Measurements from ENCODE around the gene PDZD4. TPM values are rescaled to one million over a fixed set of nuclear protein-coding genes. Genes with fewer than 3 reads are reported as not detected.

The PDZD4 gene
- total RNA-seq, 4 donors from 2014 or later, result 2.0 to 6.6 (median 4.2) TPM

DNA sequence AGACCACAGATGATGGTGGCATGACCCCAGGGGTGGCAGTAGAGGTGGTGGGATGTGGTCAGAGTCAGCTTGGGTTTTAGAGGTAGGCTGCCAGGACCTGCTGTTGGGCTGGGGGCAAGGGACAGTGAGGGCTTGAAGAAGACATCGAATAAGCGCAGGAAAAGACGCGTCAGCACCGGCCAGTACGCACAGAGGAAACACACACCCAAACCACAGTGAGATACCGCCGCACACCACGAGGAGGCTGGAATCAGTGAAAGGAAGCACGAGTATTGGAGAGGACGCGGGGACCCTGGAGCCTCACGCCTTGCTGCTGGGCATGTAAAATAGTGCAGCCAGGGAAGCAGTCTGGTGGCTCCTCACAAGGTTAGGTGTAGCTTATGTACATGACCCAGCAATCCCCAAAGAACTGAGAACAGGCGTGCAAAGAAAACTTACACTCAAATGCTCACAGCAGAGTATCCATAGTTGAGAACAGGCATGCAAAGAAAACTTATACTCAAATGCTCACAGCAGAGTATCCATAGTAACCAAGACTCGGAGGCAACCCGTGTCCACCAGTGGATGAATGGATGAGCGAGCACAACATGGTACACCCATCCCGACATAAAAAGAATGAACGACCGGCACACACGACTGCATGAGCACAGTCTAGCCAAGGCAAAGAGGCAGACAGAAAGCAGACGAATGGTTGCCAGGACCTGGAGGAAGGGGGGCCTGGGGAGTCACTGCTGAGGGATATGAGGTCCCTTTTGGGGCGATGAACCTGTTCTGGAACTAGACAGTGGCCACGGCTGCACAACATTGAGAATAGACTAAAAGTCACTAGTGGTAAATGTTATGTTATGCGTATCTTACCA lies 13.3 kb downstream of the PDZD4 start:
- Histone ChIP-seq H3K27me3 (no peaks in the 10 kb centered on the region), H3K9me3 (no peaks in the 10 kb centered on the region), H3K4me1 (peaks cover 0 to 9% (median 3%) of the 10 kb centered on the region in 4 donors), H3K27ac (no peak overlapping the region), H3K4me3 (no peak overlapping the region), H3K36me3 (no peaks in the 10 kb centered on the region)
- TF ChIP-seq, protein P1, sequence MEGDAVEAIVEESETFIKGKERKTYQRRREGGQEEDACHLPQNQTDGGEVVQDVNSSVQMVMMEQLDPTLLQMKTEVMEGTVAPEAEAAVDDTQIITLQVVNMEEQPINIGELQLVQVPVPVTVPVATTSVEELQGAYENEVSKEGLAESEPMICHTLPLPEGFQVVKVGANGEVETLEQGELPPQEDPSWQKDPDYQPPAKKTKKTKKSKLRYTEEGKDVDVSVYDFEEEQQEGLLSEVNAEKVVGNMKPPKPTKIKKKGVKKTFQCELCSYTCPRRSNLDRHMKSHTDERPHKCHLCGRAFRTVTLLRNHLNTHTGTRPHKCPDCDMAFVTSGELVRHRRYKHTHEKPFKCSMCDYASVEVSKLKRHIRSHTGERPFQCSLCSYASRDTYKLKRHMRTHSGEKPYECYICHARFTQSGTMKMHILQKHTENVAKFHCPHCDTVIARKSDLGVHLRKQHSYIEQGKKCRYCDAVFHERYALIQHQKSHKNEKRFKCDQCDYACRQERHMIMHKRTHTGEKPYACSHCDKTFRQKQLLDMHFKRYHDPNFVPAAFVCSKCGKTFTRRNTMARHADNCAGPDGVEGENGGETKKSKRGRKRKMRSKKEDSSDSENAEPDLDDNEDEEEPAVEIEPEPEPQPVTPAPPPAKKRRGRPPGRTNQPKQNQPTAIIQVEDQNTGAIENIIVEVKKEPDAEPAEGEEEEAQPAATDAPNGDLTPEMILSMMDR (IDR thresholded peaks at IDR 0.05), result no peak
- TF ChIP-seq POLR2AphosphoS5 (IDR thresholded peaks at IDR 0.05) (no peak), EP300 (IDR thresholded peaks at IDR 0.05; ENCODE audit: low read depth) (no peak), POLR2A (IDR thresholded peaks at IDR 0.05) (no peak)
- no peak for DNase-seq
- intact Hi-C loops (cut with DNase I; ENCODE audit: low total_unique reads) (no loop called here), in situ Hi-C loops (cut with MboI; ENCODE audit: low pct_ligation_motif_present in 1 of 4, low pct_unique_long_range_greater_than_20kb in 1 of 4, low sequenced_read_pairs in 3 of 4) (loop anchor here in 1 of 4 donors (25.0 kb wide), 1 partner anchor 95 kb away; the partner anchor contains the start of gene AVPR2)
- WGBS, 2 donors (ENCODE audit: low coverage in 1 of 2), result 60 to 86% methylated on average over 1 to 25 of the region's 25 CpGs

DNA sequence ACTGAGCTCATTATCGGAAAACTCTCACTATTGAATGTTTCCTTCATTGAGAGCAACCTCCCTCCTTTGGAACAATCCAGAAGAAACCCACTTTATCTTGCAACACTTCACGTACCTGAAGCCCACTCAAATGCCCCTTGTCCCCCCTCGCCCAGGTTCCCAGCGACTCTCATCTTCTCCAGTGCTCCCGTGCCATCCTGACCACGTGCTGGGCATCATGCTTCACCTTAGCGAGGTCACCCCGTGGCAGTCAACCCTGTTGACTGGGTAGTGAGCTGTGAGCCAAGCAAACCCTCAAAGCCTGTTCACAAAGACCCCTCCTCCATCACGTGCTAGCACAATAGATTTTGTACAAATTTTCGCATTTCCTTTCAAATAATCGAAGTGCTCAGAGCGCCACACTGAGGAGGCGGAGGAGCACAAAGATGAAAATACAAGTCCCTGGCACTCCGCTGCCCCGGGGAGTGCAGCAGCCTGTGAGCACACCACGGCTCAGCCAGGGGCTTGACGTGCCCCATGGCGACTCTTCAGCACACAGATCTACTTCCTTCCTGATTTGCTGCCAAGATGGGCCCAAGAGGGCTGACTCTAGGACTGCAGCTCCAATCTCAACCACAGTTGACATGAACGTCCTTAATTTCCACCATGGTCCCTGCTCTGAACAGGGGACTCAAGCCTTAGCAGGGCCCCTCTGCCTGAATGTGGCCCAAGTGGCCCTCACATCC lies 15.6 kb downstream of the PDZD4 start:
- Histone ChIP-seq H3K4me3 (no peak overlapping the region), H3K27ac (no peak overlapping the region), H3K36me3 (no peaks in the 10 kb centered on the region), H3K27me3 (no peaks in the 10 kb centered on the region), H3K9me3 (no peaks in the 10 kb centered on the region), H3K4me1 (peaks cover 0 to 9% (median 3%) of the 10 kb centered on the region in 4 donors)
- intact Hi-C loops (cut with DNase I; ENCODE audit: low total_unique reads) (no loop called here), in situ Hi-C loops (cut with MboI; ENCODE audit: low pct_ligation_motif_present in 1 of 4, low pct_unique_long_range_greater_than_20kb in 1 of 4, low sequenced_read_pairs in 3 of 4) (loop anchor here in 1 of 4 donors (25.0 kb wide), 1 partner anchor 98 kb away; the partner anchor contains the start of gene AVPR2)
- no peak for DNase-seq
- TF ChIP-seq, protein P1 (IDR thresholded peaks at IDR 0.05), result no peak
- TF ChIP-seq POLR2AphosphoS5 (IDR thresholded peaks at IDR 0.05) (no peak), POLR2A (IDR thresholded peaks at IDR 0.05) (no peak)
- WGBS, 2 donors (ENCODE audit: low coverage in 1 of 2), result 71% methylated on average over 19 of the region's 19 CpGs; no CpG with 5 or more reads in 1 of the 2 donors

DNA sequence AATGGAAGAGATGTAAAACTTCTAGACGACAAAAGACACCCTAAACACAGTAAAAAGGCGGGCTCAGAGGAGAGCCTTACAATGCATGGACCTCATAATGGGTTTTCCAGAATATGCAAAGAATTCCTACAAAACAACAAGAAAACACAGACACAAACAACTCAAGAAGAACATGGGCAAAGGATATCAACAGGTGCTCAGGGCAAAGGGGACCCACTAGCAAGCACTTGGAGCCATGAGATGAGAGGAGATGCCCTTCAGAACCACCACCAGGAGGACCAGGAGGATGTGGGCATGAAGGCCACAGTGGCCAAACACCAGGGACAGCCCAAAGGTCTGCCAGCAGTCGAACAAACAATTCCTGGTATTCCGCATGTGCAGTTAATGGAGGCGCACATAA lies 17.2 kb downstream of the PDZD4 start:
- Histone ChIP-seq H3K9me3 (no peaks in the 10 kb centered on the region), H3K4me1 (no peaks in the 10 kb centered on the region), H3K27ac (no peak overlapping the region), H3K4me3 (no peak overlapping the region), H3K36me3 (no peaks in the 10 kb centered on the region), H3K27me3 (no peaks in the 10 kb centered on the region)
- in situ Hi-C loops (cut with MboI; ENCODE audit: low pct_ligation_motif_present in 1 of 4, low pct_unique_long_range_greater_than_20kb in 1 of 4, low sequenced_read_pairs in 3 of 4), result loop anchor here in 1 of 4 donors (25.0 kb wide), 1 partner anchor 99 kb away; the partner anchor contains the start of gene AVPR2
- 83% methylated on average over 5 of the region's 5 CpGs; no CpG with 5 or more reads in 1 of the 2 donors for WGBS, 2 donors (ENCODE audit: low coverage in 1 of 2)
- DNase-seq, result no peak
- intact Hi-C loops (cut with DNase I; ENCODE audit: low total_unique reads), result no loop called here
- TF ChIP-seq, protein P1 (IDR thresholded peaks at IDR 0.05), result no peak
- TF ChIP-seq EP300 (IDR thresholded peaks at IDR 0.05; ENCODE audit: low read depth) (no peak), POLR2AphosphoS5 (IDR thresholded peaks at IDR 0.05) (no peak), POLR2A (IDR thresholded peaks at IDR 0.05) (no peak)

DNA sequence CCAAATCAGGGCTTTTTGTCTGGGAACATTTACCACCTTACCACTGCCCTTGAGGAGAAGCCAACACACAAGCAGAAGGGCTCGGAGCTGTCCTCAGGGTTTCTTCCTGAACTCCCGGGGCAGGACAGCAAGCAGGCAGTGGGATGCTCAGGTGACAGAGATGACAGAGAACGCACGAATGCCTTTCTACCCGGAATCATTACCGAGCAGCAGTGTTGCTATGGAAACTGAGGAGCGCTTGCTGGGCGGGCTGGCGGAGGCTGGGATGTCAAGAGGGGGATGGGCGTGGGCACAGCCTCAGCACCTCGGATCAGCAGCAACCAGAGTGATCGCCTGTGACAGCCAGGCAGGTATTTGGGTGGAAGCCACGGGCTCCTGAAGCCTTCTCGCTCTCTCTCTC lies 18.1 kb downstream of the PDZD4 start:
- no peaks in the 10 kb centered on the region for H3K27me3 ChIP-seq
- no peaks in the 10 kb centered on the region for H3K4me1 ChIP-seq
- WGBS, 2 donors (ENCODE audit: low coverage in 1 of 2), result 73% methylated on average over 14 of the region's 14 CpGs; no CpG with 5 or more reads in 1 of the 2 donors
- H3K9me3 ChIP-seq, result no peaks in the 10 kb centered on the region
- in situ Hi-C loops (cut with MboI; ENCODE audit: low pct_ligation_motif_present in 1 of 4, low pct_unique_long_range_greater_than_20kb in 1 of 4, low sequenced_read_pairs in 3 of 4) (loop anchor here in 1 of 4 donors (25.0 kb wide), 1 partner anchor 100 kb away; the partner anchor contains the start of gene AVPR2), intact Hi-C loops (cut with DNase I; ENCODE audit: low total_unique reads) (no loop called here)
- no peak overlapping the region for H3K27ac ChIP-seq
- H3K36me3 ChIP-seq, result no peaks in the 10 kb centered on the region
- H3K4me3 ChIP-seq, result no peak overlapping the region
- DNase-seq, result no peak
- TF ChIP-seq POLR2A (IDR thresholded peaks at IDR 0.05) (no peak), POLR2AphosphoS5 (IDR thresholded peaks at IDR 0.05) (no peak)
- TF ChIP-seq, protein P1 (IDR thresholded peaks at IDR 0.05), result no peak

All from transverse colon (tissue), 4 donors.